Fibroblast of pulmonary artery (primary cell): ENCODE results near the gene TRIM17.

Experiments
- DNase-seq: peaks from one replicate; pipeline ENCODE4 v3.0.0-alpha.2; 2010; ENCODE audit warnings: low read depth
- H3K4me3 ChIP-seq: replicated peaks from 2 replicates; pipeline ENCODE4 v1.5.1; 2011; ENCODE audit warnings: low read depth, mild to moderate bottlenecking, control low read depth, low read length, moderate library complexity
- CTCF ChIP-seq: IDR thresholded peaks from 2 replicates; pipeline ENCODE4 v1.5.1; 2011; ENCODE audit warnings: mild to moderate bottlenecking, control low read depth, low read length, inconsistent platforms; ENCODE audit errors: missing control alignments

Gene TRIM17

GRCh38 chr1:228411548-228412430 is 4.9 kb downstream of the TRIM17 start:
- DNase-seq = no peak
- no peak overlapping the region for H3K4me3 ChIP-seq
- TF ChIP-seq CTCF = no peak

- H3K4me3 ChIP-seq = no peak overlapping the region
- DNase-seq = no peak
- no peak for TF ChIP-seq CTCF
Observed at GRCh38 chr1:228411121-228411520, 5.5 kb downstream of the TRIM17 start.

GRCh38 chr1:228410671-228411070 is 6.0 kb downstream of the TRIM17 start:
- DNase-seq = no peak
- no peak overlapping the region for H3K4me3 ChIP-seq
- TF ChIP-seq CTCF = no peak

GRCh38 chr1:228410015-228410414 is 6.6 kb downstream of the TRIM17 start:
- TF ChIP-seq CTCF = no peak
- H3K4me3 ChIP-seq = no peak overlapping the region
- peak; percentile 64 for DNase-seq

- no peak for TF ChIP-seq CTCF
- no peak overlapping the region for H3K4me3 ChIP-seq
- DNase-seq = no peak
Observed at GRCh38 chr1:228408869-228409805, 7.5 kb downstream of the TRIM17 start.

- peak overlapping the region; percentile 80 for H3K4me3 ChIP-seq
- no peak for DNase-seq
- TF ChIP-seq CTCF = no peak
Observed at GRCh38 chr1:228408041-228408868, 8.4 kb downstream of the TRIM17 start.
